ENCODE measurements around the gene RNF114. TPM values are rescaled to one million over a fixed set of nuclear protein-coding genes. Genes with fewer than 3 reads are reported as not detected.

The RNF114 gene
- total RNA-seq, 1 experiment from 2014 or later, result 72.3 TPM

- H3K9me3 Mint-ChIP-seq (ENCODE audit: low read depth, unreplicated experiment), result no peaks in the 10 kb centered on the region
- H3K27me3 Mint-ChIP-seq (ENCODE audit: unreplicated experiment), result no peaks in the 10 kb centered on the region
- no peak for TF ChIP-seq CTCF (IDR thresholded peaks at IDR 0.05; ENCODE audit: unreplicated experiment)
- no TSS peak for BruUV-seq (replicated peaks)
- CTCF ChIA-PET, result interaction anchor here (0.5 kb wide), 1 partner anchor 78 kb away, joined by 5 read pairs; no protein-coding TSS in a partner anchor
- H3K4me3 Mint-ChIP-seq (ENCODE audit: low read depth, unreplicated experiment), result no peak overlapping the region
- intact Hi-C loops (cut with micrococcal nuclease; ENCODE audit: unreplicated experiment), result no loop called here
- no peak for DNase-seq
- peaks cover 35% of the 10 kb centered on the region for H3K36me3 Mint-ChIP-seq (ENCODE audit: insufficient read depth, unreplicated experiment)
- H3K4me1 Mint-ChIP-seq (ENCODE audit: low read depth, unreplicated experiment), result peaks cover 34% of the 10 kb centered on the region
- H3K27ac Mint-ChIP-seq (ENCODE audit: unreplicated experiment), result no peak overlapping the region
These were observed 45.5 kb upstream of the RNF114 start for GRCh38 chr20:49890471-49891361.

GRCh38 chr20:49891476-49892110, 44.6 kb upstream of the RNF114 start:
- intact Hi-C loops (cut with micrococcal nuclease; ENCODE audit: unreplicated experiment), result no loop called here
- no TSS peak for BruUV-seq (replicated peaks)
- no peak for DNase-seq
- Mint-ChIP-seq H3K27me3 (ENCODE audit: unreplicated experiment) (no peaks in the 10 kb centered on the region), H3K9me3 (ENCODE audit: low read depth, unreplicated experiment) (no peaks in the 10 kb centered on the region), H3K27ac (ENCODE audit: unreplicated experiment) (no peak overlapping the region), H3K4me1 (ENCODE audit: low read depth, unreplicated experiment) (peaks cover 34% of the 10 kb centered on the region), H3K4me3 (ENCODE audit: low read depth, unreplicated experiment) (no peak overlapping the region), H3K36me3 (ENCODE audit: insufficient read depth, unreplicated experiment) (peaks cover 35% of the 10 kb centered on the region)
- CTCF ChIA-PET, result interaction anchor here (0.5 to 1.0 kb wide), 3 partner anchors 14 to 870 kb away, joined by 3 to 6 read pairs (median 5); no protein-coding TSS in a partner anchor
- no peak for TF ChIP-seq CTCF (IDR thresholded peaks at IDR 0.05; ENCODE audit: unreplicated experiment)

GRCh38 chr20:49892260-49892659, 43.9 kb upstream of the RNF114 start:
- H3K27me3 Mint-ChIP-seq (ENCODE audit: unreplicated experiment), result no peaks in the 10 kb centered on the region
- BruUV-seq (replicated peaks), result no TSS peak
- H3K9me3 Mint-ChIP-seq (ENCODE audit: low read depth, unreplicated experiment), result no peaks in the 10 kb centered on the region
- no peak for TF ChIP-seq CTCF (IDR thresholded peaks at IDR 0.05; ENCODE audit: unreplicated experiment)
- H3K4me1 Mint-ChIP-seq (ENCODE audit: low read depth, unreplicated experiment), result peaks cover 30% of the 10 kb centered on the region
- CTCF ChIA-PET, result interaction anchor here (0.5 to 1.0 kb wide), 2 partner anchors 15 to 870 kb away, joined by 3 to 6 read pairs; no protein-coding TSS in a partner anchor
- no peak for DNase-seq
- H3K36me3 Mint-ChIP-seq (ENCODE audit: insufficient read depth, unreplicated experiment), result peaks cover 32% of the 10 kb centered on the region
- H3K4me3 Mint-ChIP-seq (ENCODE audit: low read depth, unreplicated experiment), result no peak overlapping the region
- intact Hi-C loops (cut with micrococcal nuclease; ENCODE audit: unreplicated experiment), result no loop called here
- H3K27ac Mint-ChIP-seq (ENCODE audit: unreplicated experiment), result no peak overlapping the region

- Mint-ChIP-seq H3K9me3 (ENCODE audit: low read depth, unreplicated experiment) (no peaks in the 10 kb centered on the region), H3K4me1 (ENCODE audit: low read depth, unreplicated experiment) (peaks cover 25% of the 10 kb centered on the region), H3K36me3 (ENCODE audit: insufficient read depth, unreplicated experiment) (peaks cover 27% of the 10 kb centered on the region), H3K27ac (ENCODE audit: unreplicated experiment) (no peak overlapping the region), H3K27me3 (ENCODE audit: unreplicated experiment) (no peaks in the 10 kb centered on the region), H3K4me3 (ENCODE audit: low read depth, unreplicated experiment) (no peak overlapping the region)
- intact Hi-C loops (cut with micrococcal nuclease; ENCODE audit: unreplicated experiment), result no loop called here
- CTCF ChIA-PET, result interaction anchor here (0.7 kb wide), 1 partner anchor 276 kb away, joined by 4 read pairs; no protein-coding TSS in a partner anchor
- no peak for DNase-seq
- no TSS peak for BruUV-seq (replicated peaks)
- no peak for TF ChIP-seq CTCF (IDR thresholded peaks at IDR 0.05; ENCODE audit: unreplicated experiment)
These were observed 43.4 kb upstream of the RNF114 start for GRCh38 chr20:49892817-49893216.

Measured in Calu3 (cell line).